Esophagus squamous epithelium (tissue), 5 donors: Measurements from ENCODE around the gene RREB1. TPM values are rescaled to one million over a fixed set of nuclear protein-coding genes. Genes with fewer than 3 reads are reported as not detected.

Source experiments
- DNase-seq: peaks from one replicate; lab custom pipeline; 2025; lab: John Stamatoyannopoulos, UW
- H3K27ac ChIP-seq, 4 donors: fragments of 200-600 bp; sonication (generic); one replicate each; pipeline ENCODE4 v1.5.1; 2016 to 2019; ENCODE audit warnings: mild to moderate bottlenecking in 1 of 4
- H3K27me3 ChIP-seq, 4 donors: fragments of 200-600 bp; sonication (generic); 1 replicate in 3 of 4; 2 replicates in 1 of 4; pipeline versions ENCODE4 v1.5.1 to v1.6.0; 2017 to 2021; ENCODE audit warnings: antibody characterized with exemption in 1 of 4
- H3K36me3 ChIP-seq, 3 donors: fragments of 200-600 bp; sonication (generic); one replicate each; pipeline ENCODE4 v1.5.1; 2016 to 2019
- H3K4me1 ChIP-seq, 3 donors: fragments of 200-600 bp; sonication (generic); one replicate each; pipeline ENCODE4 v1.5.1; 2017 to 2019
- H3K4me3 ChIP-seq, 4 donors: fragments of 200-600 bp; sonication (generic); 1 replicate in 3 of 4; 2 replicates in 1 of 4; pipeline ENCODE4 v1.5.1; 2016 to 2019; ENCODE audit warnings: mild to moderate bottlenecking in 2 of 4, moderate library complexity in 1 of 4
- H3K9me3 ChIP-seq, 3 donors: fragments of 200-600 bp; sonication (generic); one replicate each; pipeline ENCODE4 v1.5.1; 2016 to 2019
- POLR2A ChIP-seq, 4 donors: fragments of 450-650 bp; IDR thresholded peaks; one replicate each; pipeline ENCODE4 v1.6.1; 2017; ENCODE audit warnings: antibody characterized with exemption in 4 of 4, mild to moderate bottlenecking in 4 of 4, moderate library complexity in 3 of 4
- WGBS, 2 donors: methylation state at CpG; one replicate each; pipeline ENCODE4 v1.1.5; 2018; 5-methylcytosine and 5-hydroxymethylcytosine counted together
- intact Hi-C: fragments of 100-400 bp; cut with DNase I; formaldehyde crosslinking; loops from one replicate; pipeline ENCODE4 v1.15.0; 2022
- total RNA-seq, 4 donors: library from RNA; depleted of rRNA; stranded (reverse); fragments of >200 nt; gene quantifications; one replicate each; pipeline ENCODE4 v1.1.0, GENCODE V29; 2016
- TF ChIP-seq, protein P1 (sequence below), 6 experiments: fragments of 450-650 bp in 4 of 6; fragments of 200-600 bp in 2 of 6; sonication (generic) in 2 of 6; IDR thresholded peaks; one replicate each; pipeline ENCODE4 v1.5.1; 2016 to 2019; ENCODE audit warnings: antibody characterized with exemption in 6 of 6, mild to moderate bottlenecking in 4 of 6, moderate library complexity in 4 of 6
- donor health status: DM: yes; HTN: yes; CAD: no.

Gene RREB1
- total RNA-seq, 4 donors from 2014 or later: 41.7 to 79.6 (median 57.5) TPM

DNA sequence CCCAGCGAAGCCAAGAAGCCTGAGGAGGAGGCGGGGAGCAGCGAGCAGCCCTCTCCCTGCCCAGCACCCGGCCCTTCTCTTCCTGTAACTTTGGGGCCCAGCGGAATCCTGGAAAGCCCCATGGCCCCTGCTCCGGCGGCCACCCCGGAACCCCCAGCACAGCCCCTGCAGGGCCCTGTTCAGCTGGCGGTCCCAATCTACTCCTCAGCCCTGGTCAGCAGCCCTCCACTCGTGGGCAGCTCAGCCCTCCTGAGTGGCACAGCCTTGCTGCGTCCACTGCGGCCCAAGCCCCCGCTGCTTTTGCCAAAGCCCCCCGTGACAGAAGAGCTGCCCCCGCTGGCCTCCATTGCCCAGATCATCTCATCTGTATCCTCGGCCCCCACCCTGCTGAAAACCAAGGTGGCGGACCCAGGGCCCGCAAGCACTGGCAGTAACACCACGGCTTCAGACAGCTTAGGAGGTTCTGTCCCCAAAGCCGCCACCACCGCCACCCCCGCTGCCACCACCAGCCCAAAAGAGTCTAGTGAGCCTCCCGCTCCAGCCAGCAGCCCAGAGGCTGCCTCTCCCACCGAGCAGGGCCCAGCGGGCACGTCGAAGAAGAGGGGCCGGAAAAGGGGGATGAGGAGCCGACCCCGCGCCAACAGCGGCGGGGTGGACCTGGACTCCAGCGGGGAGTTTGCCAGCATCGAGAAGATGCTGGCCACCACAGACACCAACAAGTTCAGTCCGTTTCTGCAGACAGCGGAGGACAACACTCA is 123.4 kb downstream of the RREB1 start:
- TF ChIP-seq, protein P1, sequence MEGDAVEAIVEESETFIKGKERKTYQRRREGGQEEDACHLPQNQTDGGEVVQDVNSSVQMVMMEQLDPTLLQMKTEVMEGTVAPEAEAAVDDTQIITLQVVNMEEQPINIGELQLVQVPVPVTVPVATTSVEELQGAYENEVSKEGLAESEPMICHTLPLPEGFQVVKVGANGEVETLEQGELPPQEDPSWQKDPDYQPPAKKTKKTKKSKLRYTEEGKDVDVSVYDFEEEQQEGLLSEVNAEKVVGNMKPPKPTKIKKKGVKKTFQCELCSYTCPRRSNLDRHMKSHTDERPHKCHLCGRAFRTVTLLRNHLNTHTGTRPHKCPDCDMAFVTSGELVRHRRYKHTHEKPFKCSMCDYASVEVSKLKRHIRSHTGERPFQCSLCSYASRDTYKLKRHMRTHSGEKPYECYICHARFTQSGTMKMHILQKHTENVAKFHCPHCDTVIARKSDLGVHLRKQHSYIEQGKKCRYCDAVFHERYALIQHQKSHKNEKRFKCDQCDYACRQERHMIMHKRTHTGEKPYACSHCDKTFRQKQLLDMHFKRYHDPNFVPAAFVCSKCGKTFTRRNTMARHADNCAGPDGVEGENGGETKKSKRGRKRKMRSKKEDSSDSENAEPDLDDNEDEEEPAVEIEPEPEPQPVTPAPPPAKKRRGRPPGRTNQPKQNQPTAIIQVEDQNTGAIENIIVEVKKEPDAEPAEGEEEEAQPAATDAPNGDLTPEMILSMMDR (IDR thresholded peaks at IDR 0.05): no peak
- no peak for TF ChIP-seq POLR2A (IDR thresholded peaks at IDR 0.05)
- DNase-seq: no peak
- Histone ChIP-seq H3K27me3 (no peaks in the 10 kb centered on the region), H3K4me3 (no peak overlapping the region), H3K36me3 (peaks cover 37 to 97% (median 46%) of the 10 kb centered on the region in 3 donors), H3K27ac (no peak overlapping the region), H3K4me1 (peaks cover 7 to 38% (median 24%) of the 10 kb centered on the region in 3 donors), H3K9me3 (no peaks in the 10 kb centered on the region)
- intact Hi-C loops: no loop called here
- 90 to 100% methylated on average over 3 to 4 of the region's 37 CpGs for WGBS, 2 donors

GRCh38 chr6:7232351-7232750 is 124.6 kb downstream of the RREB1 start:
- no peak for DNase-seq
- intact Hi-C loops: no loop called here

DNA sequence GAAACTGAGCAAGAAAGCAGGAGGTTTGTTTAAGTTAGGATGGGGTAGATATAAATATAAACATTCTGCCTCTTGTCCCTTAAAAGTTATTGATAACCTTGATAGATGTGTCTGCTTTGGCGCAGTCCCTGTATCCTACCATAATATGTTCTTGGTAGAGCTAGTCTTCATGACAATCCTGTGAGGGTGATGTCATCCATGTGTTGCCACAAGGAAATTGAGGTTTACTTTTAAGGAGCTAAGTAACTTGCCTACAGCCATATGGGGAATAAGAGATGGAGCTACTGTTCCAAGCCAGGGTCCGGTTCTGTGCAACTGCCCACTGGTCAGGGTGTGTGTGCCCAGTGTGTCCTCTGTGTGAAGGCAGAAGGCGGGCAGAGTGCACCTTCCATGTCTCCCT is 126.8 kb downstream of the RREB1 start:
- 80 to 90% methylated on average over 1 to 3 of the region's 3 CpGs for WGBS, 2 donors
- intact Hi-C loops: no loop called here
- no peaks in the 10 kb centered on the region for H3K27me3 ChIP-seq
- H3K27ac ChIP-seq: peak overlapping the region; percentile 57 to 90 (median 84)
- H3K36me3 ChIP-seq: peaks cover 29 to 72% (median 30%) of the 10 kb centered on the region in 3 donors
- no peak for DNase-seq
- H3K9me3 ChIP-seq: no peaks in the 10 kb centered on the region
- H3K4me3 ChIP-seq: no peak overlapping the region
- H3K4me1 ChIP-seq: peaks cover 20 to 73% (median 41%) of the 10 kb centered on the region in 3 donors
- TF ChIP-seq POLR2A (IDR thresholded peaks at IDR 0.05): no peak

More at GRCh38 chr6:7232351-7232750, 124.6 kb downstream of the RREB1 start:
- Histone ChIP-seq H3K4me1 (peaks cover 13 to 51% (median 32%) of the 10 kb centered on the region in 3 donors), H3K4me3 (no peak overlapping the region), H3K27me3 (no peaks in the 10 kb centered on the region), H3K27ac (peak overlapping the region in 2 of 4 donors; percentile 21 to 38), H3K9me3 (no peaks in the 10 kb centered on the region), H3K36me3 (peaks cover 37 to 89% (median 37%) of the 10 kb centered on the region in 3 donors)
- WGBS, 2 donors: 78 to 87% methylated on average over 2 of the region's 2 CpGs
- no peak for TF ChIP-seq POLR2A (IDR thresholded peaks at IDR 0.05)
- TF ChIP-seq, protein P1 (IDR thresholded peaks at IDR 0.05): no peak

GRCh38 chr6:7235712-7236305 is 128.0 kb downstream of the RREB1 start:
- DNase-seq: no peak
- TF ChIP-seq, protein P1 (IDR thresholded peaks at IDR 0.05): no peak
- peak in 2 of 4 donors; percentile 8 to 12 for TF ChIP-seq POLR2A (IDR thresholded peaks at IDR 0.05)
- Histone ChIP-seq H3K36me3 (peaks cover 17 to 72% (median 21%) of the 10 kb centered on the region in 3 donors), H3K27ac (peak overlapping the region; percentile 78 to 90 (median 87)), H3K9me3 (no peaks in the 10 kb centered on the region), H3K27me3 (no peaks in the 10 kb centered on the region), H3K4me1 (peaks cover 20 to 79% (median 41%) of the 10 kb centered on the region in 3 donors), H3K4me3 (peak overlapping the region in 1 of 4 donors; percentile 5)
- intact Hi-C loops: no loop called here
- WGBS, 2 donors: 41 to 45% methylated on average over 9 of the region's 9 CpGs

DNA sequence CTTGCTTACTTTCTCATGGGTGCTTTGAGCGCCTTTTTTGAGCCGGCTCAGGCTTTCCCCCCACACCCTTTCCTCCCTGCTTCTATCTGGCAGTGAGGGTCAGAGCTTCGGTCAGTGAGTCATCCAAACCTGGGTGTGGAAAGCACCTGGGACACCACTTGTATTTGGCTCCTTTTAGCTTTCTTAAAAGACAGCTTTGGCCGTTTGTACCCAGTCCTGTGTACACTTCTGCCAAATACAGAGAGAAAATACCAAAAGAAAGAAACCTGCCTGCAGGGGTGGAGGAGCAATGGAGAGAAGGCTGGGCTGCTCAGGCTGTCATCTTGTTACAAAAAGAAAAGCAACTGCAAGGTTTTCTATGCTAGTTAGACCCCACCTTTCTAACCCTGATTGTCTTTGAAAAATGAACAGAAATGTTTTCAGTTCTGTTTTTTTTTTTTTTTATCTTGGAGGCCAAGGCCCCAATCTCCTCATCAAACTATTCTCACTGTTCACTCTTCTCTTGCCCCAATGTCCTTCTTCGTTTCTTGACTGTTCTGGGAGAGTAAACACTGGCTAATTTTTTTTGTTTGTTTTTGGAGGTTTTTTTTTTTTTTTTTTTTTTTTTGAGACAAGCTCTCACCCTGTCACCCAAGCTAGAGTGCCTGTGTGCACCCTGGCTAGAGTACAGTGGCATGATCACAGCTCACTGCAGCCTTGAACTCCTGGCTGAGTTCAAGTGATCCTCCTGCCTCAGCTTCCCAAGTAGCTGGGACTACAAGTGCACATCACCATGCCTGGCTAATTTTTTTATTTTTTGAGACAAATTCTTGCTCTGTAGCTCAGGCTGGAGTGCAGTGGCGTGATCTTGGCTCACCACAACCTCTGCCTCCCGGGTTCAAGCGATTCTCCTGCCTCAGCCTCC is 128.8 kb downstream of the RREB1 start:
- no peak for DNase-seq

More for the DNA sequence above, 128.8 kb downstream of the RREB1 start:
- peaks cover 20 to 86% (median 45%) of the 10 kb centered on the region in 3 donors for H3K4me1 ChIP-seq
- peaks cover 9 to 72% (median 13%) of the 10 kb centered on the region in 3 donors for H3K36me3 ChIP-seq
- WGBS, 2 donors: 51 to 52% methylated on average over 7 to 8 of the region's 8 CpGs
- H3K27ac ChIP-seq: peak overlapping the region; percentile 78 to 90 (median 87)
- H3K4me3 ChIP-seq: peak overlapping the region in 1 of 4 donors; percentile 5
- no peaks in the 10 kb centered on the region for H3K27me3 ChIP-seq
- intact Hi-C loops: no loop called here
- TF ChIP-seq POLR2A (IDR thresholded peaks at IDR 0.05): peak in 1 of 4 donors; percentile 2
- TF ChIP-seq, protein P1 (IDR thresholded peaks at IDR 0.05): no peak
- no peaks in the 10 kb centered on the region for H3K9me3 ChIP-seq
